ENCODE data around the gene SLX4IP.
"Not testable (repeated sequence)": the region's sequence is repeated elsewhere in the genome, so short reads cannot be mapped to it uniquely, and the experiment has no call there.

SLX4IP gene

DNA sequence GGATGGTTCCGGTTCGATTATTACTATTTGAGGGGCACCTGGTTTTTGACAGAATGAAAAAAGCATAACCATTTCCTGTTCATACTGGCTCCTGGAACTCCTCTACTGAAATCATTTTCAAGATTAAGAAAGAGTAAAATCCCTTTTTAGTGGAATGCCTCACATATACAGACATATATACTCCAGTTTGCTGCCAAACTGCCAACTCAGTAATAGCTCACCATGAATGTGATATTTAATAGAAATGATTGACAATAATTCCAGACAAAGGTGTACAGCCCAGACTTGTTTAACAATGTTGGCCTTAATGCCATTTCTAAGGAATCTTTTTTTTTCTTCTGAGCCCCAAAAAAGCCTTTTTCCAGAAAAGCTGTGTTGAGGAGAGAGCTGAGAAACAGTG, 145.6 kb downstream of the SLX4IP start:
- no peak for DNase-seq

DNA sequence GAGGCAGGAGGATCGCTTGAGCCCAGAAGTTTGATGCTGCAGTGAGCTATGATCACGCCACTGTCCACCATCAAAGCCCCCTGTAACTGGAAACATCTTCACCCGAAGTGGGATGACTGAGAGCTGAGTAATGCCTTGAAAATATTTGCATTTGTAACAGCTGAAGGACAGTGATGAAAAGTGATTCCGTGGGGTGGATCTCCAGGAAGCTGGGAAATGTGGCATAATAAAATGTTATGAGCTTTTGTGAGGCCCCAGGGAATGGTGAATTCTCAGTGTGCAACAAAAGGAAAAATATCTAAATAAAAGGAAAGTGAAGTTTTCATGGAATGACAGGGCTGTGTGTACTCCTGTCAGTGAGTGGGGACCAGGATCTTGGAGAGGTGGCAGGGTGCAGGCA, 146.7 kb downstream of the SLX4IP start:
- DNase-seq = no peak

DNA sequence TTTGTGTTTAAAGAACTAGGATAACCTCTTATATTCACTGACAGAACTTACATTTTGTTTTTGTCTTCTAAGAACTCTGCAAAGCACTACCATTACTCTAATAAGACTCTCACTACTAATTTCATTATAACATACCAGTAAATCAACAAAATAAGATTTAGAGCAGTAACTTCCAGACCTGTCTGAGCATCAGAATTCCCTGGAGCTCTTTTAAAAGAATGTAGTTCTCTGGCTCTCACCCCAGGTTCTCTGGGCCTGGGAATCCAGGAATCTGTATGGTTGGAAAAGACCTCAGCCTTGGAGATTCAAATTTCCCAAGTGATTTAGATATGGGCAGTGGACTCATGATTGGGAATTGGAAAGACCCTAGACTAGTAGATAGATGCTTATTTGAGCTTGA, 149.3 kb downstream of the SLX4IP start:
- no peak for DNase-seq

DNA sequence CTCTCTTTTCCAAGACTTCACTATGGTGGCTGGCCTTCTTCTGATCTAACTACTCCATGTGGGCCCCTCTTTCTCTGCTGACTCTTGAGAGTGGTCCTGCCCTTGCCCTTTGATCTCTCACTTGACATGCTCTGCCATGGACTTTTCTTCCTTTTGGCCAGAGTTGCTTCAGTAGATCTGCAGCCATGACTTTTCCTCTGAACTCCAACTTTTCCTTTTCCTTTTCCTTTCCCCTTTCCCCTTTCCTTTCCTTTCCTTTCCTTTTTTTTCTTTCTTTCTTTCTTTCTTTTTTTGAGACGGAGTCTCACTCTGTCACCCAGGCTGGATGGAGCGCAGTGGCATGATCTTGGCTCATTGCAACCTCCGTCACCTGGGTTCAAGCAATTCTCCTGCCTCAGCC, 150.2 kb downstream of the SLX4IP start:
- no peak for DNase-seq

DNA sequence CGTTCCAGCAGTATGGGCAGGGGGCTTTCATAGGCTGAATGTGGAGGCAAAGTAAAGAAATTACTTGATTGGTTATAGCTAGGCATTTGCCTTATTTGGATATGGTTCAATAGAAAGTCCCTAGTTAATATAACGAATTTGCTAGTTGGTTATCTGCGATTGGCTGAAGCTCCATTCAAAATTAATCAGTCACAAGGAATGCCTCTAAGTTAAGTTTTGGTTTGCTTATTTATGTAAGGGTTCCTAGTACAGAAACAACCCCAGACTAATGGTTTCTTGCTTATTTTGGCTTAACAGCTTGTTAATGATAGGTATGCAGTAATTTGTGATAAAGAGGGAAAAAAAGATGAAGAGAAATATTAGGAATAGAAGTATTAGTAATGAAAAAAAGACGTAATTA, 151.2 kb downstream of the SLX4IP start:
- DNase-seq = no peak

DNA sequence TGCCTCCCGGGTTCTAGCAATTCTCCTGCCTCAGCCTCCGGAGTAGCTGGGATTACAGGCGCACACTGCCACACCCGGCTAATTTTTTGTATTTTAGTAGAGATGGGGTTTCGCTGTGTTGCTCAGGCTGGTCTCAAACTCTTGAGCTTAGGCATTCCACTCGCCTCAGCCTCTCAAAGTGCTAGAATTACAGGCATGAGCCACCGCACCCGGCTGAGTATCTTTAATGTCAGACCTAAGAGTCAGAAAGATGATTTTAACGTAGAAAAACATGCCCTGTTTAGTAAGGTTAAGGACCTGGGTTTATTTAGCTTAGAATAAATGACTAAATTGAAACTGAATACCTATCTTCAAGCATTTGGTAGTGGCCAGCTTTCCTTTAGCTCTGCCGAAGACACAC, 155.3 kb downstream of the SLX4IP start:
- DNase-seq = not testable (repeated sequence)

DNA sequence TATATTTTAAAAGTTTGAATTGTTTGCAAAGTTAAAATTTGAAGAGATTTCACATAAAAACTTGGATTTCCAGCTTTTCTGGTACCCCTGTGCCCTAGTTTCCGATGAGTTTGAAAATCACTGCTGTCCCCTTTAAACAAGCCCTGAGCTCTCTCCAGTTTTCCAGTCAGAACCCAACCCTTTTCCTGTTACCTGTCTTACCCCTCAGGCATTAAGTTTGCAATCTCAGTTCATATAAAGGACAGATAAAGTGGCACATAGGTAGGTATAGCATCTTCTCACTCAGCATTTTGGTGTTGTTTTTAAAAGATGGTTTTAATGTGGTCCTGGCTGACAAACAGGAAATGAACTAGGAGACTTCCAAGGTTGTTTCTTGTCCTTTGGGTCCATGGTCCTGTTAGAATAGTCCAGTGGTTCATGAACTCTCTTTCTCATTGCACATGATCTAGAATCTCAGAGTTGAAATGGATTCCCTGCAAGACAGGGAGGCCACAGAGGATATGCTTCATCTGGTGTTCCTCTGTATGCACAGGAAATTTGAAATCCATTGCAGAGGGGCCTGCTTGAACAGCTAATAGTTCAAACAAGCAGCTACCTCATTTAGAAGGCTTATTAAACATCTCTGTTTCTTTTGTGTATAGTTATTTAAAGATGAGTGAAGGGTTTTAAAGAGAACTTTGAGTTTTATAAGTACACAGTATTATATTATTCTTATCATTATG, 156.0 kb downstream of the SLX4IP start:
- DNase-seq = no peak

DNA sequence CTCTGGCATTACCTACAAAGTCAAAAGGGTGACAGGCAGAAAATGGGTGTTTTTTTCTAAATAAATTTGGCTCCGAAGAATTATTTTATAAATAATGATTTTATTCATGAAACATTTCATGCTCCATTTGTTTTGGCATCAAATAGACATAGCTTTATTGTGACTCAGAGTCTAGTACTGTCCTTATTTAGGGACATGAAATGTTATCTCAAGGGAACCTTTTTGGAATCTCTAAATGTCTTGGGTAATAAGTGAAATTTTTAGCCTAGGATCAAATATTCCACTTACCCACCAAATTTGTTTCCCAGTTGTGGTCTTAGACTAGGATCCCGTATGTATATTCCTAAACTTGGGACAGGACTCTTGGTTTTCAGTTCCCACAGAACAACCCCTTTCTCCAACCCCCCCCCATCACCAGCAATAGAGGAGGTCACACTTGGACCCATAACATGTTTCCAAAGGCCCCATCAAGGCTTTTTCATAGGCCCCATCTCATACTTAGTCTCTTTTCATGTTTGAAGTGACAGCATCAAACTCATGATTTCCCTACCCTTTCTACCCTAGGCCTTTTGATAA, 156.9 kb downstream of the SLX4IP start:
- DNase-seq = no peak

DNA sequence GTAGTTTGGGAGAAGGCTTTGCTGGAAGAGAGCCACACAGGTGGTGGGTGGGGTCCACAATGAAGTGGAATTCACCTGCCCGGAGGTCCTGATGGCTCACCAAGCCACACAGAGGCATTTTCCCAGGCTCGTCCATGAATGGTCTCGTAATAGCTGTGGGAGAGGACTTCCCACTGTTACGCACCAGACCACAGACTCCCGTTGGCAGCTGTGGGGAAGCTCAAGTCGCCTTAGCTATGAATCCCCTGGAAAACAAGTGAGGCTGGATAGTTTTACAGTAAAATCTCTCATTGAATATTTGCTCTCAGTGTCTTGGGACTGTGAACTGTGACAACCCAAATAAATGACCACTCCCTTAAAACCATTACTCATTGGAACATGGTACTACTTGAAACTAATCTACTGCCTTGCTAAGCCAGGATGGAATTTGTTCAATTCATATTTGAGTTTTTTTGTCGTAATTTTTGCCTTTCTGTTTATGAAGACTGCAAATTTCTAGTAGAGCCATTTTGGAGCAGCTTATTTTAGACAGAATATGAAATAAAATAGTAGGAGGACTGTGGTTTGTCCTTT, 159.3 kb downstream of the SLX4IP start:
- DNase-seq = no peak

DNA sequence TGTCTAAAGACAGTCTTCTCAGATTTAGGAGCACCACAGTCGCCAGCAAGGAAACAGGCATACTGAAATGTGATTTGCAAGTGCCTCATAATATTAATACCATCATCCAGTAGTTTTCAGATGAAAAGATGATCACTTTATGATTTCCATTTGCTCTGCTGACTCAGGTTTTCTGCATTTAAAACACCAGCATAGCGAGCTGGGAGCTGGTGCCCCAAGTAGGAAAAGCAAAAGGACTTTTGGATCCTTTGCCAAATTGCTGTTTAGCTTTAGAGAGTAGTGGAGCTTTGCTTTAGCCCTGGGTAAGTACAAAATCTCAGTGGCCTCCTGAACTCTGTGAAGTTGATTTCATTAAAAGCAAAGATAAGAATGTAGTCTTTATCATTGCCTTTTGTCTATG, 160.2 kb downstream of the SLX4IP start:
- no peak for DNase-seq

DNA sequence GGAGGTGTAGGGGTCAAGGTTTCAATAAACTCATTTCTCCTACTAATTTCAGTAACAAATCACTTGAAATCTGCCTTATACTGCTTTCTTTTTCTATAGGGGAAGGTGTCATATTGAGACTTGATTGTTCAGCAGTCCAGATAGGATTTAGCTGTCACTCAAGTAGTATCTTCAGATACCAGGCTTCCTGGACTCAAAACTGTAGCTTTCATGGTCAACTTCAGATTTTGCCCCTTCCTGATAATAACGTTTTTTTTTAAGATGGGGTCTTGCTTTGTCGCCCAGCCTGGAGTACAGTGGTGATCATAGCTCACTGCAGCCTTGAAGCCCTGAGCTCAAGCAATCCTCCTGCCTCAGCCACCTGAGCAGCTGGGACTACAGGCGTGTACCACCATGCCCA, 160.9 kb downstream of the SLX4IP start:
- no peak for DNase-seq

DNA sequence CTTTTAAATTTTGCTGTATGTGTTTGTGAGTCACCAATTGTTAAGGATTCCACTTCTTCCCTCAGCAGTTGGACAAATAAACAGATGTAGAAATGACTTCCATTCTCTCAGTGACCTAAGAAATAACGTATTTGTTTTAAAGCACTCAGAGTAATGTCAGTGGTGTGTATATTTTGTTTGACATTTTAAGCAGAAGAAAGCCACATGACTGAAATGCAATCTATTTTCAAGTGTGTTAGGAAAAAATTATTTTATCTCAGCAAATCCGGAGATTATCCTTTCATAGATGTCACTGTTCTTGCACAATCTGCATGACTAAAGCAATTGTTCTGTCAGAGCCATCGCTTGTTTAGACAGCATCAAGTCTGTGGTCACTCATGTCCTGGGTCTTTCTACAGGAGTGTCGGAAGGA, 161.6 kb downstream of the SLX4IP start:
- no peak for DNase-seq

DNA sequence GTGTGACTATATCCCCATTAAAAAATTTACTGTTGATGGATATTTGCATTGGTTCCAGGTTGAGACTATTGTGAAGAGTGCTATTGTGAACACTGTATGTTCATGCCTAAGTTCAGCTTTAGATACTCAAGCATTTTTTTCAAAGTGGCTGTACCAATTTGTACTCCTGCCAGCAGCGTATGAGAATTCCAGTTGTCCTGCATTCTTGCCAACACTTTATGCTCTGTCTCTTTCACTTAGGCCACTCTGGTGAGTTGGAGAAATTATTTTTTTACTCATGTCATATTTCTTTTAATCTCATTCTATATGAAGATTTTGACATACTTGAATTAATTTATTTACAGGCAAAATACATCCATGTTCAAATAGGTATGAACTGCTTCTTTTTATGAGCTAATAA, 162.5 kb downstream of the SLX4IP start:
- no peak for DNase-seq

DNA sequence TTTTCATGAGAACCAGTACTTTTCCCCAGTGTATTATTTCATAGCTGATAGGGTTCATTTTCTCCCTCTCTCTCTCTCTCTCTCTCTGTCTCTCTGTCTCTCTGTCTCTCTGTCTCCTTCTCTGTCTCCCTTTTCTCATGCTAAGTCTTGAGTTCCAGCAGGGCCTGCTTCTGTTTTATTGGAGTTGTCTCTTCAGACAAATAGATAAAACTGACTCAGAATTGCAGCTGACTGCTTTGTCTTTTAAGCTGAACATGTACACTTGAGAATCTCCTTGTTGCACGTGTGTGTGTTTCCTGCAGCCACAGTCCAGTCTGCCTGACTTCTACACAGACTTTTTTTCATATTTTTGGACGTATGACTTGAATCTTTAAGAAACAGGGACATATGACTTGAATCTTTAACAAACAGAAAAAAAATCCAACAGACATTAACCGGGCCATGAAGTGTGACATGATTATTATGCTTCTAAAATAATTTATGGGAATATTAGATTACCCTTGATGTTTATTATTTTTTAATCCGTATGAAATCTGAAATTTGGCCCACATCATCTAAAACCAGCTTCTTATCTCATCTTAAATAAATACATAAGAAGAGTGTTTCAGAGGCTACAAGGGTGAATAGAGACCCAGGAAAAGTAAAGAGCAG, 167.2 kb downstream of the SLX4IP start:
- DNase-seq = no peak

DNA sequence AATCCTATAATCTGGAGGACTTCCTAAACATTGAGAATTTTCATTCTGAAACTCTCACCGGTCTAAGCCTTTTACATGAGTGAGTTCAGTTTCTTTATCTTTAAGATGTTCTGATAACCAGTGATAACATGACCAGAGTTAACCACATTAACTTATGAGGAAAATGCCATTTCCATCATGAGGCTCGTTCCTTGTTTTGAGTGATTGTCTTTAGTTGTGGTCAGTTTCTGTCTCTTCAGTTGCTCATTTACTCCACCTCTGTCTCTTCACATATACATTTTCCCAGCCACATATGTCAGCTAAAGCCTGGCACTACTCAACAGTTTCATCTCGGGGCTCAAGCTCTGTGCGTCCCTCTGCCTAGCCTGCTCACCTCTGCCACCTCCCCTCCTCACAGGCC, 168.3 kb downstream of the SLX4IP start:
- DNase-seq = no peak

DNA sequence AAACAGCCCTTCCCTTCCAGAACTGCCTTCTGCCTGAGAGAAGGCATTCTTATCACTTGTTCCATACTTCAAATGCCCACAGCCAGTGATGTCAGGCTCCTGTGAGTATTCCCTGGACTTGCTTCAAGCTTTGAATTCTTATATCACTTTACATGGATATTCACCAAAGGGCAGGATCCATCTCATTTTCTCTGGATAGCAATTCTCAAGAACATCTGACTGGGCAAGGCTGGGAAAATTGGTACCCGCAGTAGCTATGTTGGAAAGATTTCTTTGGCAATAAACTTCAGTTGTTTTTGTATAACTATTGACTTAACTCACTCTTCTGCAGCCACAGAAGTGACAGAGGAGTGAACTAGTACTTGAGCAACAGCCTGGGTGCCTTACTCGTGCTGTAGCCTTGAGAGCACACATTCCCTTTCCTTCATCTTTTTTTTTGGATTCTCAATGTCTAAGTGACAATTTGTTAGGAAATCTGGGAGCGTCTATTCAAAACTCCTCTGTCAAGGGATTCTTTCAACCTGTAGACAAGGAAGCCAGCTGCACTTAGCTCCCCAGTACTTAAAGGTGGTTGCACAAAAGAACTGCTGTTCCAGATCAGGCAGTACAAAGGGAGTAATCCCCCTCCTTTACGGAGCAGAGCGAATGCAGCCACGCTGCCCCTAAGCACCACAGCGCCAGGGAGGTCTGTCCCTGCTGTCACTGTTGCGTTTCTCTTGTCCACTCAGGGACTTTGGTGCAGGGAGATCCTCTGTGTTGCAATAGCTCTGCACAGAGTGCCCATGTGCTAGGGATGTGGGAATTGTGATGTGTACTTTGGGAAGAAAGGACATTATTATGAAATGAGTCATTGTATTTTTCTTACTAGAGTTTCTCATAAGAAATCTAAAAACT, 169.1 kb downstream of the SLX4IP start:
- no peak for DNase-seq

DNA sequence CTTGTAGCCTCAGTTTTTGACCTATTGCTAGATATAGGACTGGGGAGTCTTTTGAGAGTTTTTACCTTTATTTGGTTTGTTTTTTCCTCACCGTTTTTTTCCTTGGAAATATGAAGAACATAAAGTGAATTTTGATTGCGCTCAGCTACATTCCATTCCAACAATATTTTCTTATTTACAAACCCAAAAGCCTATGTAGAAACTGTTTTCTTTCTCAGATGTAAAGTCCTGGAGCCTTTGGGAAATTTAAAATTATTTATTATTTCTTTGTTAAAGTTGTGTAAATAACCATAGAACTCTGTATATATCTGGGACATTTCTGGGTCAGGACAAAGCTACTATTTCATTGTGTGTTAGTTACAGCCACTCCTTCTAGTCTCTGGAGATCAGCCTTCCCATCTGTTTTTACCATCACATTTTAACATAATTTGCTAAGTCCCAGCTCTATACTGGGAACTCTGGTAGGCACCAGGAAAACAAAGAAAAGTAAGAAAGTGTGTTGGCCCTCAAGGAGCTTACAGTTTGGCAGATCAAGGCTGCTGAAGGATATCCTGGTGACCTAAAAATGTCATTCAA, 169.8 kb downstream of the SLX4IP start:
- no peak for DNase-seq

DNA sequence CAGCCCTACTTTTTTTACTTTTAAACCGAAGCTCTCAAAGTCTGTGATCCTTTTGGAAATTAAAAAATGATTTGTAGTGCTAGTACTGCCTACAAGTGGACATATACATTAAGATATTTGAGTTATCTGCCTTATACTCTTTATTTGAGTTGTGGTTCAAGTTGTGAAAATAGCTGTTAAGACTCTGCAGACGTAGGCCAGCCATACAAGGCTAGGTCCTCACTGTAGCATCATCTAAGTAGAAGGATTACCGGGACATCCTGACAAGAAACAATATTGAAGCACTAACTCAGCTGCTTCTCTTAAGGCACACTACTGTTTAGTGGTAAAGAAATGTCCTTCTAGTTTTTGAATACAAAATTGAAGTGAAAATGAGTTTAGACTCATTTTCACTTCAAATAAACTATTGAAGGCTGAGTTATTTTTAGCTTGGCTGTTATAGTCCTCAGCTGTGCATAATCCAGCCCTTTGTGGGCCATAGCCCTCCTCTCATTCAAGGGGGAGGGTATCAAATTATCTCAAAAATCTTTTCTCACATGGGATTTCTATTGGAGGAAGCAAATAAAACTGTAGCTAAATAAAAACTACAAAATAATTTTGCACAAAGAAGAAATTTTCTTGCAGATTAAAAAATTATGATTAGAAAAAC, 170.6 kb downstream of the SLX4IP start:
- no peak for DNase-seq

DNA sequence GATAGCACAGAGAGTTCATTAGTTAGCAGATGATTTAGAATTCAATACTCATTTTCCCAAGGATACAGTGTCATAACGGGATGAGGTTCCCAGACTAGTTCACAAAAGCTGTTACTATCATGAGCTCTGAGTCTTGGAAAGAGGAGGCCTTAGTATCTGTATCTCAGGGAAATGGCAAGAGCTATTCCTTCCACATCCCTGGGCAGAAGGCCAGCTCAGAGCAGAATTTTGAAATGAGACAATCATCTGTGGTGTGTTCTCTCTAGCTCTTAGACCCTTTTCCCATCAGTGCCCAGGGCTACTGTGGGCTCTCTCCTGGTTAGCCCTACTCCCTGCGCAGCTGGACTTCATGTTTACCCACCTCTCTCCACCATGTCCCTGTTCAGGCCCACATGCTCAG, 174.2 kb downstream of the SLX4IP start:
- no peak for DNase-seq

DNA sequence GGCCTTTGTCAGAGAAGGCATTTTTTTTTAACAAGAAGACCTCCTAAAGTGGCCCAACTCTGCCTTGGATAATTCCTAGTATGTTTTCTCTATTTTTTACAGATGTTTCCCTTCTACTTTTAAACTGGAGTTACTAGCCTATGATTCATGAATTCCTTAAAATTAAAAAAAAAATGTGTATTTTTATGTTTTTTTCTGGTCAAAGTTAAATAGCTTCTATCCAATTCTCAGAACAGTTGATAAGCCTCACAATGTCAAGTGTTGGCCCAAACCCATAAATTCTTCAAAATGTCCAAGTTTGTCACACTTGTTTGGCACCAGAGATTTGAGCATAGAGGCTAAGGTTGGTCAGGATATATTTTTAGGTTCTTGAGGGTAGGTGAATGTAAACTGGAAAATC, 174.7 kb downstream of the SLX4IP start:
- no peak for DNase-seq

DNA sequence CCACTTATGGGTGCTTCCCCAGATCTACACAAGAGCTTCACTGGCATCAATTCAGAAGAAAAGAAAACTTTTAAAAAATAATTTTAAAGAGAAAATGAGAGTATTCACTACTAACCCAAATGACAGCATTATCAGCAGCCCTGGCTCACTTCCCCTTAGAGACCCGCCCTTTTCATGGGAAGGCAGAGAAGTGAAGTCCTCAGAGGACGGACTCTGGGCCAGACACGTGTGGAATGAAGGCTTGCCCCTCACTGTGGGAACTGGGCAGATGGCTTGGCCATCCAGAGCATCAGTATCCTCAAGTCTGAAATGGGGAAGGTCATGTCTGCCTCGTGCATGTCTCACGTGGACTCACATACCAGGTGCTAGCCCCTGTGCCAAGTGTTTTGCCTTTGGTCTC, 175.1 kb downstream of the SLX4IP start:
- no peak for DNase-seq

DNA sequence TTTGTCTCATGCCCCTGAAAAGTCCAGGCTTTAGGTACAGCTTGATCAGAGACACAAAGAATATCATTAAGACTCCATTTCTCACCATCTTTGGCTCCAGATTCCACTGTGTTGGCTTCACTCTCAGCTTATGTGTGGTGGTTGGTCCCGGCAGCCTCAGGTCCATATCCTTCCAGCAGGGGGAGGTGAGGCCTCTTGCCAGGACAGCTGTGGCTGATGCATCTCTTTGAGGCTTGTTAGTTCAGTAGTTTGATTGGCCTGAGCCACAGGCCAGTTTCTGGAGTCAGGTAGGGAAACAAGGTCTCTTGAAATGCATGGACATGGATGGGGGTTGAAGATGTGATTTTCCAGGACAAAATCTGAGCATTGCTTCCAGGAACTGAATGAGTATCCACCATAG, 176.3 kb downstream of the SLX4IP start:
- no peak for DNase-seq

Measured in NCI-H1105 (cell line).